ENCODE measurements around the gene XXYLT1.

XXYLT1 gene

DNA sequence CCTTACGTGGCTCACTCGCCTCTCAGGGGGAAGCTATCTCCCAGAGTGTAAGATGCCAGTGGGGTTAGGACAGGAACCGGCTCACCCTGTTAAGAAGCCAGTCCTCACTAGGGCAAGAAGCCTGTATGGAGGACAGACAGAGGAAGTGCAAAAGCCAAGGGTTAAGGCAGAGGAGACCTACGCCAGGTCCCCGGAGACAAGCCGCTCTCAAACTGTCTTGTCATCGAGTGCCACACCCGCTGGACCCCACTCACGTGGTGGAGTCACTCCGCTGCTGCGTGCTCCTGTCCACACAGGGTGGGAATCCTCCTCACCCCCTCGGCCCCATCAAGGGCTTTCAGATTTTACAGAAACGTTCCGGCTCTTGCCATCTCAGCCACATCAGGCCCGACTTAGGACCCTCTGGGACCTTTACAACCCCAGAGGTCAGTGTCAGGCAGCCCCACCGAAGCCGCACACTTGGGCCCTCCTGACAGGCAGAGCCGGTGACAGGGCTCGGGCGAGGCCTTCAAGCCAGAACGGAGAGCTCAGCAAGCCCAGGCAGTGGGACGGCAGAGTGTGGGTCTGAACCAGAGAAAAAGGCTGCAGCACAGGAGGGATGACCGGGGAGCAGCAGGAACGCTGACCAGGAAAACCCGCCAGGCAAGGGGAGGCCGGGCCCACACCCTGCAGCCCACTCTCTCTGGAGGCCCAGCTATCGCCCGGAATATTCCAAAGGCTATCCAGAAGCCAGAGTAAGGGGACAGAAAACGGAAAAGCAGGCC, 61.7 kb downstream of the XXYLT1 start:
- DNase-seq (ENCODE audit: low read depth in 2 of 2): no peak

DNA sequence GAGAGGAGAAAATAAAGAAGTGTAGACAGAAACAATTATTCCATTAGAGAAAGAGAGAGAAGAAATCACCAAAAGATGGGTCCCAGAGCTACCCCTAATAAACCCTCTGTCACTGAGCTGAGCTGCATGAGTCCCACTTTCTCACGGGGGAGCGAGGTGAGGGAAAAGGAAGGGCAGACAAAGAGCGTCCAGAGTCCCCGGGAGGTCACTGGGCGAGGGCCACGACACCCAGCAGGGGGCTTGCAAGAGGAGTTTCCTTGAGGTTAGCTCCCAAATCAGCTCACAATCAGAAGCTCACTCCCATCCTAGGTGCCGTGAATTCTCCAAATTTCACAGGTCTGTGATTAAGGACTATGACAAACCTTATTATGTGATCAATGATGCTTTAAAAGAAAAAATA, 62.3 kb downstream of the XXYLT1 start:
- DNase-seq (ENCODE audit: low read depth in 2 of 2): no peak

DNA sequence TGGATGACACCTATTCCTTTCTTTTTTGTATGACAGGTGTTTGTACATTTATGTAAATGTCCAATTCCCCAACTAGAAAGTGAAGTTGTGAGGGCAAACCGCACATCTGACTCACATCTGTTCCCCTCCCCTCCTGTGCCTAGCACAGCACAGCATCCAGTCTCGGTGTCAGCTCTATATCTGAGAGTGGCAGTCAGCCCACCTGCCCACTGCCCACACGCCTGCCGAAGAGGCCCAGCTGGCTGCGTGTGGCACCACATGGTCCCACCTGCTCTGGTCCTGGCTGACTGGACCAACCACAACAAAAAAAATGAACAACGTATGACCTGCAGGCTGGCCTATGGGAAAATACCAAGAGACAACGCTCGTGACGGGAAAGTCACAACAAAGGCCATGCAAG, 62.8 kb downstream of the XXYLT1 start:
- no peak for DNase-seq (ENCODE audit: low read depth in 2 of 2)

GRCh38 chr3:195207731-195208130, 63.2 kb downstream of the XXYLT1 start:
- no peak for DNase-seq (ENCODE audit: low read depth in 2 of 2)

- DNase-seq (ENCODE audit: low read depth in 2 of 2): no peak
Observed at GRCh38 chr3:195207056-195207455, 63.9 kb downstream of the XXYLT1 start.

GRCh38 chr3:195204360-195205163, 66.4 kb downstream of the XXYLT1 start:
- no peak for DNase-seq (ENCODE audit: low read depth in 2 of 2)

DNA sequence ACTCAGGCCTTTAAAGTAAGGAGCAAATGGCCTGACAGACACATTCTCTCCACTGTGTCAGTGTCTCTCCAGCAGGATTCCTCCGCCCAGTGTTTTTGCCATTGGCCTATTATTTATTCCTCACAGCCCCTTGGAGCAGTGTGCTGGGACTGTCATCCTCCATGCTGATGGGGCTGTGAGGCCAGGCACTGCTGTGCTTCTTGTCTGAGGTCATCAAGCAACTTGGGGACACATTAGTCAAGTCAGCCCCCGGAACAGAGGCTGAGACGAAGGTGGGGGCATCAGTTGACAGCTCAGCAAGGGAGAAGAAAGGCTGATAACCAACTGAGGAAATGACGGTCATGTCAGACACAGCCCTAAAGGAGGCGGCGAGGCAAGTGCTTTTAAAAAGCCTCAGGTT, 67.4 kb downstream of the XXYLT1 start:
- no peak for DNase-seq (ENCODE audit: low read depth in 2 of 2)

DNA sequence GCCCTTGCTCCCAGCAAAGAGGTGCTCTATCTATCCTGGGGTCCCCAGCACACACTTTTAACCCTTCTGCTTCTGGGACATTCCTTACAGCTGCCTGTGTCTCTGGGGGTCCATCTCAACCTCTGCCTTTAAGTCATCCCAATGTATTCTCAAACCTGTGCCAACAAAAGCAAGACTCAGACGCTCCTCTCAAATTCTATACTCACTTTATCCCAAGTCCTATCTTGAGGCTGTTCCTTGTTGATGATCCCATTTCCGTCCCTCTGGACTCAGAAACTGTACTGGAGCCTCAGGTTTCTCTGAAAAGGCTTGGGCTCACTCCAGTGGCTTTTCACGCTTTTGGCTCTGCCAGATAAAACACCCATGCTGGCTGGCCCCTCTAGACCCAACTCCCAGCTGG, 69.7 kb downstream of the XXYLT1 start:
- DNase-seq (ENCODE audit: low read depth in 2 of 2): no peak

DNA sequence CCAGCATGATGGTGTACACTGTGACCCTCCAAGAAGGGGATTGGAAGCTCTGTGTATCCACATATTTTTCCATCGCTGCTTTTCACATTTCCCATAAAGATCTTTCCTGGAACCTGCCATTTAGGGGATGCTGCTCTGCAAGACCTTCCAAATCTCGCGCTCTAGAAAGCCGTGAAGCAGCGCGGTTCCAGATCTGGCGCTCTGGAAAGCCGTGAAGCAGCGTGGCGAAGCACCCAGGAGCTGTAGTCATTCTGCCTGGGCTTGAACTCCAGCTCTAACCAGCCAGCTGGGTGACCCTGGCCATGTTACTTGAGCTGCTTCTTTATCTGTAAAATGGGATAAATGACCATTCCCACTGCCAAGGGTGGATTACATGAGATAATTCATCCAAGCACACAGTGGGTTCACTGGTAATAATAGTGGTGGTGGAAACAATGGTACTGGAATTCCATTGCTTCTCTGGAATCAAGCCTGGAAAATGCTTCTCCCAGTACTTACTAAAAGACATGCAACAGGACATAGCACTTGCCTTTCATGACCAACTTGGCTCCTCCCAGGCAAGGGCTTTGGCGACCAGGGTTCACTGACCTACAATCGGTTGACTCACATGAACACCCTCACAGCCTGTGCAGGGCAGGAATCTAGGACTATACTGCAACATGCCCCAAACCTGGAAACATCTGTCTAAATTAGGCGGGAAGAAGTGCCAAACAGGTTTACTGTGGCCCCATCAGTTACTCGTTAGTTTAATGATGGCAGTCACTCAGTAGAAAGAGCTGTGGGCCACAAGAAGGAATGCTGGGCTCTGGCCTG, 70.7 kb downstream of the XXYLT1 start:
- DNase-seq (ENCODE audit: low read depth in 2 of 2): no peak

DNA sequence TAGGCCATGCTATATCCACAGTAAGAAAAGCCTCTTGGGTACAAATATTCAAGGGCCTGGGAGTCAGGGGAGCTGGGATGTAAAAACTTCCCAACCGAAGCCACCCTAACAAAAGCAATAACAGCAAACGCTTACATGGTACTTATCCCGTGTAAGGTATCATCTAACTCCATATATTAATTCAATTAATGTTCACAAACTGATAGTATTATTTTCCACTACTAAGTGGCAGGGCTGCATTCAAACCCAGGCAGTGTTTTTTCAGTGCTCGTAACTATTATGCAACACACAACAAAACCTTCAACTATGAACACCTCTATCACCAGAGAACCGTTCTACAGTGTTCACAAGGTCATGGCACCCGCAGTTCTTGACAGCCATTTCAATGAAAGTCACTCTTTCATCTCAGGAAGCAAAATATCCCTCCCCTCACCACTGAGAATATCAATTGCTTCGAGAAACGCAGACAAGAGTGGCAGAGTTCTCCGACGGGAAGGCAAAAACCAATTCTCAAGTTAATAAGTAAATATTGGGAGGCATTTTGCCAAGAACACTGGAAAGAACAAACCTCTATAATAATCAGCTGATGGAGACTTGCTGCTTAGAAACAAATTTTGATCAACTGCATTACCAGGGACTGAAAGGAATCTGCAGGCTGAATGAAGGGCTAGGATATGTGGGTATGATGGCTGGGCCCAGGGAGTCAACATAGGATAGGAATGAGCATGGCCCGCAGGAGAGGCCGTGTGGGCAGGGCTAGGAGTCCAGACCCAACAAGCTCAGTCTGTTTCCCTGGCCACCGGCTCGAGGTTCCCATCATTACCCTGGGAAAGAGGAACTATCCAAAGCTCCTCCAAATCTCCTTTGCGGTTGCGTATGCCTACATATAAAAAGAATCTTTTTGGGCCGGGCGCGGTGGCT, 72.3 kb downstream of the XXYLT1 start:
- no peak for DNase-seq (ENCODE audit: low read depth in 2 of 2)

- DNase-seq (ENCODE audit: low read depth in 2 of 2): no peak
Observed at GRCh38 chr3:195197765-195198425, 73.1 kb downstream of the XXYLT1 start.

- DNase-seq (ENCODE audit: low read depth in 2 of 2): no peak
Observed at GRCh38 chr3:195196266-195196665, 74.7 kb downstream of the XXYLT1 start.

DNA sequence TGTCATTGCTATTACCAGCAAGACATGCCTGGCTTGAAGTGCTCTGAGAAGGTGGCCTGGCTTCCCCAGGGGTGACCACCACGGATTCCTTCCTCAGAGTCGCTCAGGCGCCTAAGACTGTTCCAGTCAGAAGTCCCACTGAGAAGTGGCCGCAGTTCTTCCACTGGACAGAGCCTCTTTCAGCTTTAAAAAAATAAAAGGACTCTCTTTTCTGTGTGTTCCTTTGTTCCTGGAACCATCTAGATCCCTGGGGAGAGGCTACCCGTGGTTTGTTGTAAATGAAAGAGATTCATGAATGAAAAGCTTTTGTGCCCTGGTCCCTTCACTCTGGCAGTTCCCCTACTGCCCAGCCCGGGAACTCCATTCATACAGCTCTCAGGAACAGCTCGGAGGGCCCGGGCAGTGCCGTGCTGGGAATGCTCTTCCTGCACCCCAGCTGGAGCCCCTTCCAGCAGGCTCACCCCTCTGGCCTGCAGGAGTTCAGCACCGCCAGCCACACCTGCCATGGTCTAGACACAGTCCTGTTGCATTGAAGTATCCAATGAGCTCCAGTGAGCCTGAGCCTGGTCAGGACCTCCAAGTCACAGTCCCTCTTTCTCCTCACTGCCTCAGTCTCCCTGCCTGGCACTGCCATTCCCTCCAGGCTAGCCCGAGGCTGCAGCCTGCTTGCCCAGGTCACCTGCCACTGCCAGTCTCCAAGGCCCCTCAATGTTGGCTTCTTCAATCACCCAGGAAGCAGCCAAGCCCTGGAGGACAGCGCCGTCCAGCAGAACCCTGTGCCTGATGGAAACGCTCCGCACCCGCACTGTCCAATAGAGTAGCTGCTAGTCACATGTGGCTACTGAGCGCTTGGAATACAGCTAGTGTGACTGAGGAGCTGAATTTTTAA, 75.4 kb downstream of the XXYLT1 start:
- no peak for DNase-seq (ENCODE audit: low read depth in 2 of 2)

DNA sequence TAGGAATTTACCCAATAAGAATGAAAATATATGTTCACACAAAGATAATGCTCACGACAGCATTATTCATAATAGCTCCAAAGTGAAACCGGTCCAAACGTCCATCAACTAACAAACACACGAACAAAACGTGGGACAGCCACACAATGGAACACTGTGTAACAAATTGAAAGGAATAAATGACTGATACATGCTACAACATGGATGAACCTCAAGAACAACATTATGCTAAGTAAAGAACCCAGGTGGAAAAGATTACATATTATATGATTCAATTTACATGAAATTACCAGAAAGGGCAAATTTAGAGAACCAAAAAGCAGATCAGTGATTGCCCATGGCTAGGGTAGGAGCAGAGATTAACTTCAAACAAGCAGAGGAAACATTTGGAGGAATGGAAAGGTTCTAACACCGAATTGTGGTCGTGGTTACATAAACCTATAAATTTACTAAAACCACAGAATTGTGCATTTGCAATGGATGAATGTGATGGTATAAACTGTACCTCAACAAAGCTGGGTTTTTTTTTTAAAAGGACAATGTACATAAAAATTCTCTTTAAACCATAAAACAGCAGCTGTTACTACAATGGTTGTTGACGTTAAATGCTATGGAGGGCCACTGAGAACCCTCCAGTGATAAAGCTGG, 76.3 kb downstream of the XXYLT1 start:
- DNase-seq (ENCODE audit: low read depth in 2 of 2): no peak

DNA sequence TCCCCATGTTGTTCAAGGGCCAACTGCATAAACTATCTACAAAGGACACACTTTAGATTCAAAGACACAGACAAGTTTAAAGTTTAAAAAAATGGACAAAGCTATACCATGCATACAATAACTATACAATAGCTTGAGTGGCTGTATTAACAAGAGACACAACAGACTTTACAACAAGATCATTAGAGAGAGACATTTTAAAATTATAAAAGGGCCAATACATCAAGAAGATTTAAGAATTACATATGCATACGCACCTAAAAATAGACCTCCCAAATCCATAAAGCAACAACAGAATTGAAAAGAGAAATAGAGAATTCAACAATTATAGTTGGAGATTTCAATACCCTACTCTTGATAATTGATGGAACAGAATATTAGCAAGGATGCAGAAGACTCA, 79.4 kb downstream of the XXYLT1 start:
- no peak for DNase-seq (ENCODE audit: low read depth in 2 of 2)

GRCh38 chr3:195189821-195190220, 81.1 kb downstream of the XXYLT1 start:
- DNase-seq (ENCODE audit: low read depth in 2 of 2): no peak

DNA sequence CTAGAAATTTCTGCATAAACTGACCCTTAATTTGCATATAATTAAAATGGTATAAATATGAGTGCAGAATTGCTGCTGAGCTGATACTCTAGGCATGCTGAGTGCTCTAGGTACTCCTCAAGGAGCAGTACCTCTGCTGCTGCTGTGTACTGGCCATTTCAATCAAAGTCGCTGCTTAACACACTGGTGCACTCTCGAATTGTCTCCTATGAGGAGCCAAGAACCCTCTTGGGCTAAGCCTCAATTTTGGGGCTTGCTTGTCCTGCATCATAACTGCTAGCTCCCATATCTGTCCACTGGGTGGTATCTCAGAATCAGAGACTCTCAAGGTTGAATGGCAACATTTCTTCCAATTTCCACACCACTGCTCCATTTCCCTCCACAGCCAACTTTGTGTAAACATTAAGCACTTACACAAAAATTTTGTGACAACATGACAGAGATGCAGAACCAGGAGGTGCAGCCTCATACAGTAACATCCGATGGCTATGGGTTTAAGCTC, 82.5 kb downstream of the XXYLT1 start:
- DNase-seq (ENCODE audit: low read depth in 2 of 2): no peak

- no peak for DNase-seq (ENCODE audit: low read depth in 2 of 2)
Observed at GRCh38 chr3:195187609-195188425, 83.1 kb downstream of the XXYLT1 start.

All from stimulated activated CD8-positive, alpha-beta memory T cell treated with anti-CD3 and anti-CD28 coated beads, Interleukin-7, amount 100 ng/mL, for 1 hour (primary cell).